Colonic mucosa (tissue), 4 donors: ENCODE results near the gene ASPG. TPM values are rescaled to one million over a fixed set of nuclear protein-coding genes. Genes with fewer than 3 reads are reported as not detected.

ENCODE experiments used
- DNase-seq: peaks from one replicate; pipeline ENCODE4 v3.0.0-alpha.2; 2020
- H3K27ac ChIP-seq: fragments of 200-600 bp; one replicate; pipeline ENCODE4 v1.8.0; 2021
- H3K27me3 ChIP-seq: fragments of 200-600 bp; one replicate; pipeline ENCODE4 v1.8.0; 2021
- H3K36me3 ChIP-seq: fragments of 200-600 bp; one replicate; pipeline ENCODE4 v1.8.0; 2021
- H3K4me1 ChIP-seq: fragments of 200-600 bp; one replicate; pipeline ENCODE4 v1.8.0; 2021; ENCODE audit warnings: mild to moderate bottlenecking
- H3K4me3 ChIP-seq: fragments of 200-600 bp; one replicate; pipeline ENCODE4 v1.8.0; 2021
- H3K9ac ChIP-seq, 2 donors: one replicate each; pipeline ENCODE4 v1.7.0; 2013; ENCODE audit warnings: control low read depth in 2 of 2, low read depth in 2 of 2, low read length in 2 of 2
- H3K9me3 ChIP-seq: fragments of 200-600 bp; one replicate; pipeline ENCODE4 v1.8.0; 2021
- intact Hi-C: fragments of 100-400 bp; cut with DNase I; formaldehyde crosslinking; loops from one replicate; pipeline ENCODE4 v1.14.1; 2022
- total RNA-seq, 2 donors: library from RNA; stranded (reverse); fragmentation: NEBNext Ultra II Directional in 1 of 2; extraction: Animal tissue kit (Norgen Biotek cat#: 25700) in 1 of 2; gene quantifications; one replicate each; pipeline ENCODE4 v1.2.1, GENCODE V29; 2021
- TF ChIP-seq, protein P1 (sequence below): fragments of 200-600 bp; IDR thresholded peaks from one replicate; pipeline ENCODE4 v1.8.0; 2022; ENCODE audit warnings: antibody characterized with exemption, mild to moderate bottlenecking
- donor health status: healthy.
- donor health status: DM: no; HTN: no; CAD: no.
- donor health status: DM: no; HTN: no; CAD: no.

The ASPG gene
- total RNA-seq, 2 donors from 2014 or later, result 1.4 to 7.5 TPM

DNA sequence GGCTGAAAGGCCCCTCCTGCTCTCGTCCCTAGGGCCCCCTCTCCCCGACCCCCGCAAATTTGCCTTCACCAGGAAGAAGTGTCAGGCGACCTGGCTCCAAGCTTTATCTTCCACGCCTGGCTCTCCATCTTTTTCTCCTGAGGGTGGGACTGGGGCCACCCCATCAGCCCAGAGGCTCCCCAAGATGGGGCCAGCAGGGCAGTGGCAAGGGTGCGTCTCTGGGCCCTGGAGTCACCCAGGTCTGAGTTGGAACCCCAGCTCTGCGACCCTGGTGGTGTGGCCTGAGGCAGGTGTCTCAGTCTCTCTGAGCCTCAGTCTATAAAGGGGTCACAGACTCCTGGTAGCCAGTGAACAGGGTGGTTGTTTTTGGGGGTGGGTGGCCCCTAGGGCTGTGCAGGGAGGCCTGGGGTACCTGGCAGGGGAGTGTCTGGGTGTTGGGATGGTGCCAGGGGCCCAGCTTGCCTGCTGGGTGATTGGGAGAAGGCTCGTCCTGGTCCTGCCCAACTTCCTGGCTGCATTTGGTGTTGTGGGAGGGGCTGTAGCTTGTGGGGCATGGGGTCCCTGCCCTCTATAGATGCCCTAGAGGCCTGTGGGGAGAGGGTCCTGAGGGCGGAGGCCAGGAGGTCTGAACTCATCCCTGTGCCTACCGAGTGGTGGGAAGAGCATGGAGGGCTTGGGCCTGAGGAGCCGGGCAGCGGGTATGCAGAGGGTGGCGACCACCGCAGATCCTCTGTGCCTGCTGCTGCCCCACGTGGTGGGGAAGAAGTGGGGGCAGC is 60.5 kb downstream of the ASPG start:
- intact Hi-C loops, result no loop called here
- H3K27ac ChIP-seq, result no peak overlapping the region
- H3K9ac ChIP-seq, result no peak overlapping the region
- no peaks in the 10 kb centered on the region for H3K36me3 ChIP-seq
- no peaks in the 10 kb centered on the region for H3K9me3 ChIP-seq
- H3K4me1 ChIP-seq, result no peaks in the 10 kb centered on the region
- TF ChIP-seq, protein P1, sequence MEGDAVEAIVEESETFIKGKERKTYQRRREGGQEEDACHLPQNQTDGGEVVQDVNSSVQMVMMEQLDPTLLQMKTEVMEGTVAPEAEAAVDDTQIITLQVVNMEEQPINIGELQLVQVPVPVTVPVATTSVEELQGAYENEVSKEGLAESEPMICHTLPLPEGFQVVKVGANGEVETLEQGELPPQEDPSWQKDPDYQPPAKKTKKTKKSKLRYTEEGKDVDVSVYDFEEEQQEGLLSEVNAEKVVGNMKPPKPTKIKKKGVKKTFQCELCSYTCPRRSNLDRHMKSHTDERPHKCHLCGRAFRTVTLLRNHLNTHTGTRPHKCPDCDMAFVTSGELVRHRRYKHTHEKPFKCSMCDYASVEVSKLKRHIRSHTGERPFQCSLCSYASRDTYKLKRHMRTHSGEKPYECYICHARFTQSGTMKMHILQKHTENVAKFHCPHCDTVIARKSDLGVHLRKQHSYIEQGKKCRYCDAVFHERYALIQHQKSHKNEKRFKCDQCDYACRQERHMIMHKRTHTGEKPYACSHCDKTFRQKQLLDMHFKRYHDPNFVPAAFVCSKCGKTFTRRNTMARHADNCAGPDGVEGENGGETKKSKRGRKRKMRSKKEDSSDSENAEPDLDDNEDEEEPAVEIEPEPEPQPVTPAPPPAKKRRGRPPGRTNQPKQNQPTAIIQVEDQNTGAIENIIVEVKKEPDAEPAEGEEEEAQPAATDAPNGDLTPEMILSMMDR, result no peak
- H3K27me3 ChIP-seq, result no peaks in the 10 kb centered on the region
- H3K4me3 ChIP-seq, result no peak overlapping the region
- no peak for DNase-seq

DNA sequence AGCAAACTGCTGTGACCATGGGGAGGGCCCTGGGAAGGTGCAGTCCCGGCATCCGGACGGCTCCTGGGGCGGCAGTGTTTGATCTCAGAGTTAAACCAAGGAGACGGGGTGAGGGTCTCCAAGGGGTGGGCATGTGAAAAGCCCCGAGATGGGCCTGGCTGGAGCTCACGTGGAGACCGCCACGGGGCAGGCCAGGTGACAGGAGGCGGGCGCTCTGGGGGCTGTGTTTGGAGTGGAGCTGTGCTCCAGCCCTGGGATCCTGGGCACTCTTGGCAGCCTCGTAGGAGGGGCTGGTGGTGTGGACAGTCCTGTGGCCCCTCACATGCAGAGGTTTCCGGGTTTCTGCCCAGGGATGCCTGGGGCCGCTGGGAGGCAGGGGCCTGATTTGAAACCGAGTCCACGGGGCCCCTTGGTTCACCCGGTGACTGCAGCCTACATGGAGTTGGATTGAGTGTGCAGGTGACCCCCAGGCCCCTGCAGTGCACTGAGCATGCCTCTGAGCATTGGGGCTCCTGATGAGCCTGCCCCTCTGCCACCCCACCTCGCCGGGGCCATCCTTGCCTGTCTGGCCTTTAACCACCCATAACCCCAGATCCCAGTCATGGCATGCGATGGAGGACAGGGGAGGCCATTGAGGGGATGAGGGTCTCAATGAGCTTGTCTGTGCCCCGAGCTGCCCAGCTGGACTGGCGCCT is 61.3 kb downstream of the ASPG start:
- intact Hi-C loops, result no loop called here
- TF ChIP-seq, protein P1, result no peak
- no peak overlapping the region for H3K27ac ChIP-seq
- no peaks in the 10 kb centered on the region for H3K36me3 ChIP-seq
- H3K4me3 ChIP-seq, result no peak overlapping the region
- H3K9me3 ChIP-seq, result no peaks in the 10 kb centered on the region
- no peaks in the 10 kb centered on the region for H3K4me1 ChIP-seq
- no peaks in the 10 kb centered on the region for H3K27me3 ChIP-seq
- H3K9ac ChIP-seq, result no peak overlapping the region
- no peak for DNase-seq

DNA sequence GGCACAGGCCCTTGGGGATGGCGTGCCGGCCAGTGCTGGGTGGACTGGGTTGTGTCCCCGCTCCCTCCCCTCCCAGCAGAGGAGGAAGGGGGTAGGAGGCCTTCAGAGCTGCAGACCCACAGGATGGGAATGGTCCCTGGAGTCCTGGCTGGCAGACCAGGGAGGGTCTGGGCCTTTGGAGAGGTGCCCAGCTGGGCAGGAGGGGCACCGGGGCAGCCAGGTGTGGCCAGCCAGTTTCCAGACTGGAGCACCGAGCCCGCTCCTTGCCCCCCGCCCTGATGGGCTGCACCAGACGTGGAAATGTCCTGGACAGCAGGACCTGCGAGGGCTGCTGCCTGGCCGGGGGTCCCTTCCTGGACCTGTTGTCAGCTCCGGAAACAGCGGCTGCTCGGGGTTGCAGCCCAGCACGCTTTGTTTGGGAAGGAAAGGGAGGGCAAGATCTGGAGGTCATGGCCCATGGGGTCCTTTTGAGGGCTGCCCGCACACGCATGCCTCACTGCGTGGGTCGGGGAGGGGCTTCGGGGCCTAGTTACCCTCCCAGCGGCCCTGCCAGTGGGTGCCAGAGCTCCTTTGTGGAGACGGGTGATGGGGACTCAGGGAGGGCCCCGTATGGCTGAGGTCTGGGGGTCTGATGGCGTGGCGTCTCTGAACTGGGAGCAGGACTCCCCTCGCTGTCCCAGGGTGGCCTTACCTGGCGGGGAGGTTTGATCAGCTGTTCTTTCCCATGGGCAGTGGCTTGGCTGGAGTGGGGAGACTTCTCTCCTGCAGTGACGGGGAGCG is 62.0 kb downstream of the ASPG start:
- H3K27ac ChIP-seq, result no peak overlapping the region
- intact Hi-C loops, result no loop called here
- no peaks in the 10 kb centered on the region for H3K36me3 ChIP-seq
- no peak overlapping the region for H3K4me3 ChIP-seq
- DNase-seq, result no peak
- H3K27me3 ChIP-seq, result no peaks in the 10 kb centered on the region
- no peaks in the 10 kb centered on the region for H3K9me3 ChIP-seq
- H3K9ac ChIP-seq, result no peak overlapping the region
- TF ChIP-seq, protein P1, result no peak
- no peaks in the 10 kb centered on the region for H3K4me1 ChIP-seq

DNA sequence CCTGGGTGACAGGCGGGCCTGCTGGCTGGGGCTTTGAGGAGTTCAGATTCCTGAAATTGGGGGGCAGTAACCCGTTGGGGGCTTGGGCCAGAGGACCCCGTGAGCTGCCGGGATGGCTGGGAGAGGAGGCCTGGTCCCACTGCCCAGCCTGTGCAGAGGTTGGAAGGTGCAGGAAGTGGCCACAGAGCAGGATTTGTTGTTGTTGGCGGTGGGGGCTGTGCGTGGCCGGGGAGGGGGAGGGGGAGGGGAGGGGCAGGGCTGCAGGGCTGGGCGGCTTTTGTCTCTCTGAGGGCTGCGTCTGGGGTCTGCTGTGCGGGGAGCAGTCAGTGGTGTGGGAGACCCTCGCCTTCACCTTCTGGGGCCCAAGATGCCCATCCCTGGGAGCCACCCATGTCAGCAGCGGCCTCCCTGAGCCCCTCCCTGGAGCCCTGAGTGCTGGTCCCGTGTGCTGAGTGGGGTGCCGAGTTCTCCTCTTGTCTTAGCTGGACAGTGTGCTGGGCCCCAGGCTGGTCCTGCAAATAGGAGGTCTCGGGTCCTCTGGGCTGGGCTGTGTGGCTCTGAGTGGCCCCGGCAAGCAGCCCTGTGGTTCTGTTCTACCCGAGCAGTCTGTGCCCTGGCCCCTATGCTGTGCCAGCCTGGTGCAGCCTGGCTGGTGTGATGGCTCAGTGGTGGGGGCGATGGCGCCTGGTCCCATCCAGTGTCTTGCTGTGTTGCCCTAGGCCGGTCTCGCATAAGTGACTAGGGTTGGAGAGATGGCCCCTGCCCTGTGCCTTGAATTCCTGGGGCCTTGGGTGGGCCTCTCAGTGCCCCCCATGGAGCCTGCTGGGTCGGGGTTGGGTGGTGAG is 63.2 kb downstream of the ASPG start:
- TF ChIP-seq, protein P1, result no peak
- no peaks in the 10 kb centered on the region for H3K27me3 ChIP-seq
- H3K9ac ChIP-seq, result no peak overlapping the region
- no peak for DNase-seq
- intact Hi-C loops, result no loop called here
- H3K27ac ChIP-seq, result no peak overlapping the region
- no peaks in the 10 kb centered on the region for H3K9me3 ChIP-seq
- H3K4me3 ChIP-seq, result no peak overlapping the region
- H3K4me1 ChIP-seq, result no peaks in the 10 kb centered on the region
- H3K36me3 ChIP-seq, result no peaks in the 10 kb centered on the region

DNA sequence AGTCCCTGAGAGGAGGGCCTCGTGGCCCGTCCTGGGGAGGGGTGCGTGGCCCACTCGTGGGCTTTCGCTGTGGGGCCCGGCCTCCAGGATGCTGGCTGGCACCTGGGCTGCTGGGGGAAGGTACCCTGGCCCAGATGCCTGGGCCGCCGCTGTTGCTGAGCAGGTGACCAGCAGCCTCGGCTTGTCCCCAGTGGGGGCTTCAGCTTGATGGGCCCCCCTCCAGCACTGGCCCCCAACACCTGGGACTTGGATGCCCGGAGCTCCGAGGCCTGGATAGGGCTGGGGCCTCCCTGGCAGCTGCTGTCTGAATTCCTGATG is 63.7 kb downstream of the ASPG start:
- no peaks in the 10 kb centered on the region for H3K9me3 ChIP-seq
- TF ChIP-seq, protein P1, result no peak
- no peak for DNase-seq
- H3K27me3 ChIP-seq, result no peaks in the 10 kb centered on the region
- no peak overlapping the region for H3K9ac ChIP-seq
- H3K4me1 ChIP-seq, result no peaks in the 10 kb centered on the region
- H3K4me3 ChIP-seq, result no peak overlapping the region
- H3K36me3 ChIP-seq, result no peaks in the 10 kb centered on the region
- no peak overlapping the region for H3K27ac ChIP-seq
- intact Hi-C loops, result no loop called here
